ENCODE results near the gene DUSP3.
A peak's percentile ranks its signal among the peaks of the same experiment; 100 is the strongest.

Gene DUSP3

DNA sequence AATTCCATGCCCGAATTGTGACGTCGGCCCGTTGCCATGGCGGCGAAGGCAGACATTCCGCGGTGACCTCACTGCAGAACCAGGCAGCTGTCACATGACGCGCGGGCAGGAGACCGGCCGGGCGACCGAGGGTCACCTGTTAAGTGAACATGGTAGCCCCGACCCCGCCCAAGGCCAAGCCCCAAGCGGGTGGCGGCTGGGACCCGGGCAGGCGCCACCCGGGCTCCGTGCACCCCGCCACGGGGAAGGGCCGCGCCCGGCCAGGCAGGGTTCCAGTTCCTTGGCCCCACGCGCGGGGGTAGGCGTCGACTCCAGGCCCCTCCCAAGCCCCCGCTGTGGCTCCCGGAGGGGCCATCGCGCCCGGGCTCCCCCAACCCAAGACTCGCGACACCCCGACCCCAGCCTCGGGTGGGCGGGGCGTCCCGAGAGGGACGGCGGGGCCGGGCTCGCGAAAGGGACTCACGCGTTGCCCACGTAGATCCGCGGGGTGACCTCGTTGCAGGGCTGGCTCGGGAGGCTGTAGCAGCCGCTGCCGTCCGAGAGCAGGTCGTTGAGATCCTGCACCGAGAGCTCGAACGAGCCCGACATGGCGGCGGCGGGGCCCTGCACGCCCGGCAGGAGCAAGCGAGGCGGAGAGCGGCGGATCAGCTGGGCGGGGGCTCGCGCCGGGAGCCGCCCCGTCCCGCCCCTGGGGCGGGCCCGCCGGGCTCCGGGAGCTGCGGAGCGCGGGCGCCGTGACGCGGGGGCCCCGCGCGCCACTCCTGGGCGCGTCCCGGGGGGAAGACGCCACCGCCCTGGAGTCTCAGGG is at the start of gene DUSP3:
DUSP3 (minus strand) TSS at position 641 of the 808 bp plus-strand sequence; CDS start at position 588, 53 bp downstream.
- peak; percentile 70 to 78 for DNase-seq
- TF ChIP-seq GATA1 (IDR thresholded peaks at IDR 0.05; ENCODE audit: low read depth, low read length) (no peak), POLR2A (IDR thresholded peaks at IDR 0.05; ENCODE audit: low read length) (peak; percentile 48)

DNA sequence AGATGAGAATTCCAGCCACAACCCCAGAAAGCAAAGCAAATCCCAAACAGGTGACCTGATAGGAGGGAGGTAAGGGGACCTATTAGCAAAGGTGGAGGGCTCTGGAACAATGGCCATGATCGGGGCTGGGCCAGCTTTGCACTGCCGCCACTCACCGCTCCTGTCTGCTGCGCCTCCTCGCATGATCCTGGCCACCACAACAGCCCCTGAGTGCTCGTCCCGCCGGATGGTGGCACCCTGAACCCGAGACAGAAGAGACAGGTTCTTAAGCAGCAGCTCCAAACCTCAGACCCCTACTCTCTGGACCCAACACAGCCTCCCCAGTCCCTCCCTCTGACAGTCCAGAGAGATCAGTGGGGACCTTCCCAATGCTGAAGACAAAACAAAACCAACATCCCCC is 48.8 kb upstream of the DUSP3 start:
- no peak for DNase-seq
- TF ChIP-seq GATA1 (IDR thresholded peaks at IDR 0.05; ENCODE audit: low read depth, low read length) = no peak
- TF ChIP-seq POLR2A (IDR thresholded peaks at IDR 0.05; ENCODE audit: low read length) = no peak

DNA sequence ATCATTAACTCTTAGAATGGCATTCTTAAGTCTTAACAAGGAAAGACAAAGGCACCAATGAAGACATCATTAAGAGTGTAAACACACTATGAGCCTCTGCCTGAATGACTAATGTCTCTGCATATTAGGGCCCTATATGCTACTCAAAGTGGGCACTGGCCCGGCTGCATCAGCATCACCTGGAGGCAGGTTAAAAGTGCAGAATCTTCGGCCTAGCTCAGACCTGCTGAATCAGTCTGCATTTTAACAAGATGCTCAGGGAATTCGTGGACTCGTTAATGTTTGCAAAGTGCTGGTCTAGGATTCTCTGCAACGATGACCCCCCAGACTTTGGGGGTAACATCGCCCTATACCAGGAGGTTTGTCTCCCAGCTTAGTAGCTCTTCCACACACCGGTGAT is 47.4 kb upstream of the DUSP3 start:
- DNase-seq = no peak

DNA sequence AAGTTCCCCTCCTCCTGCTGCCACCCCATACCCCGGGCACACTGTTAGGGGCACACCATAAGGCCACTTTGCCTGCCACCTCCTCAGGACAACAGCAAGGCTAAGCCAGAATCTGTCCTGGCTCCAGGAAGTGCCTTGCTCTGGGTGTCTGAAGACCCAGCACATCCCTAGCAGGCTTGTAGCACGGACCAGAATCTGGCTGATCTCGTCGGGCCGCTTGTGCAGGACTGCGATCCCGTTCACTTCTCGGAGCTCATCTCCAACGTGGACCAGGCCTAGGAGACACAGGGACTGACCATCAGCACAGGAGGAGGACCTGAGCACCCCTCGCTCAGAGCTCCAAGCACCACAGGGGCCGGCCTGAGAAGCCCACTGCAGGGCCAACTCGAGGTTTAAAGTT is 46.8 kb upstream of the DUSP3 start:
- TF ChIP-seq GATA1 (IDR thresholded peaks at IDR 0.05; ENCODE audit: low read depth, low read length) = no peak
- TF ChIP-seq POLR2A (IDR thresholded peaks at IDR 0.05; ENCODE audit: low read length) = no peak
- no peak for DNase-seq

More for the DNA sequence above, 47.4 kb upstream of the DUSP3 start:
- TF ChIP-seq GATA1 (IDR thresholded peaks at IDR 0.05; ENCODE audit: low read depth, low read length) = no peak
- TF ChIP-seq POLR2A (IDR thresholded peaks at IDR 0.05; ENCODE audit: low read length) = no peak

DNA sequence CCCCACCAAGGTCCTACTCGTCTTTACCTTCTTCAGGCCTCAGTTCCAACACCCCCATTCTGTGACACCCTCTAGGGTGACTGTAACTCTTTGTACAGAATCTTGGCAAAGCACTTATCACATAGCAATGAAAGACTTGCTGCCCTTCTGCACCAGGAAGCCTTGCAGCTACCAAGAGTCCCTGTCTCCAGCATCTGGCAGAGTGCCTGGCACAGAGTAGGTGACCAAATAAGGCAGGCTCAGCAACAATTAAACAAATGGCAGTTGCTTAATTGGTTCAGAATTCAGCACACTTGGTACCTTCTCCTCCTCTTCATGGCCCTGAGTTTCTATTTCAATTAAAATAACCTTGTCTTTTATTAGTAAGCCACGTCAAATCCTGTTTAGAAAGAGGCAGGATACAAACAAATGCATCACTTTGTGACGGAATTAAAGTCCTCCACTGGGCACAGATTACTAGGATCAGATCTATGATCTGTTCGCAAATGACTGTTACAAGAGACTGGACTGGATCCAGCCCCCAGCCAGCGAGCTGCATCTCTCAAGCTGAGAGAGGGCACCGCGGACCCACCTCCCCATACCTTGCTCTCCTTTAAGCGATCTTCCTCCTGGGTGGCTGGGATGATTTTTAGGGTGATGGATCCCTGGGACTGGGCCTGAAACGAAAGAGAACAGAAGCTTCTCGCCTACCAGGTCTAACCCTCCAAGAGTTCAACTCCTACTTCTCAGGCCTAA is 44.7 kb upstream of the DUSP3 start:
- TF ChIP-seq POLR2A (IDR thresholded peaks at IDR 0.05; ENCODE audit: low read length) = no peak
- TF ChIP-seq GATA1 (IDR thresholded peaks at IDR 0.05; ENCODE audit: low read depth, low read length) = no peak
- DNase-seq = no peak

DNA sequence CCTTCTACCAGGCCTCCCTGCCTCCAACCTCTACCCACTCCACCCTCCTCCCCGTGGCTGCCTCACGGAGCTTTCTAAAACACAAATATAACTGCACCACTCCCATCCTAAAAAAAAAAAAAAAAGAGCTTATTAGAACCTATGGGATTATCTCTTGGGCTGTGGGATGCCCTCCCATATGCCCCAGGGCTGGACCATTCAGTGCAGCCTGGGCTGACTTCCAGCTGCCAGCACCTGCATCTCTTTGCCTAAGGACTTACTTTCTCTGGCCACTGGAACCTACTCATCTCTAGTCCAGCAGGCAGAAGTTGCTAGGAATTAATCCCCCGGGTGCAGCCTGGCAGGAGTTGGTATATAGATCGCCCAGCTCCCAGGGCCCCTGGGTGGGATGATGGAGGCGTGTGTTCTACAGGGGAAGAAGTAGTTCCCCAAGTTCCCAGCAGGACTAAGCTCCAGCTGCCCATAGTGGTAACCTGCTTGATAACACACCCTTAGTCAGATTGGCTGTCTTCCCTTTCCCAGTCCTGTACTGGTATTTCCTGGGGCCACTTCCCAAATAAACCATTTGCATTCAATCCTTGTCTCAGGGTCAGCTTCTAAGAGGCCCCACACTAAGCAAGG is 43.9 kb upstream of the DUSP3 start:
- DNase-seq = no peak
- TF ChIP-seq POLR2A (IDR thresholded peaks at IDR 0.05; ENCODE audit: low read length) = no peak
- TF ChIP-seq GATA1 (IDR thresholded peaks at IDR 0.05; ENCODE audit: low read depth, low read length) = no peak

DNA sequence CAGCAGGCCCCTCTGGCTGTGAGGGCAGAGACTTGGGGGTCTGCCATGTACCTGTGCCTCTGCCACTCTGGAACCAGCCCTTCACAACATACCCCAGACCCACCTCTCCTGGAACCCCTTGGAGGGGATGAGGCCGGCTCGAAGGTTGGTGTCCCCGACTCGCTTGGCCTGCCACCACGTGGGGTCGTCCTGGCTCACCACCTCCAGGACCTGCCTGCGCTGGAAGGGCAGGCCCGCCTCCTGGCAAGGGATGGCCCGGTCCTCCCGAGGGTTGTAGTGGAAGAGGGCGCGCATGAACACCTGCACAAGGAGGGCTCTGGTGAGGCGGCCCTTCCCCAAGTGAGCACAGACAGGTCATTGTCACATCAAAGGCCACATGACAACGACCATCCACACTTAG is 42.0 kb upstream of the DUSP3 start:
- no peak for DNase-seq
- TF ChIP-seq POLR2A (IDR thresholded peaks at IDR 0.05; ENCODE audit: low read length) (no peak), GATA1 (IDR thresholded peaks at IDR 0.05; ENCODE audit: low read depth, low read length) (no peak)

DNA sequence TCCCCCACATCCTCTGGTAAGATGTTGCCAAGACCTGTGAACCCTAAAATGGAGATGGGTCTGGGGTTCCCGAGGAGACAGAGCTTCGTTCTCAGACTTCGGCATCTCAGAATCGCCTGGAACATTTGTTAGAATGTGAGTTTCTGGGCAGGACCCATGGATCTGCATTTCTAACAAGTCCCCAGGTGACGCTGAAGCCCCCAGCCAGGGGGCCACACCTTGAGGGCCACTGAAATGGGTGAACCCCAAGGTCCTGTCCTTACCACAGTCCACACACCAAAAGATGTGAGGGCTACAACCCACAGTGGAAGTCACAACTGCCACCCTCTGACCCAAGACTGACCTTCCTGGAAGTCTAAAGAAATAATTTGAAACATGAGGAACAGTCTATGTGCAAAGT is 40.2 kb upstream of the DUSP3 start:
- no peak for TF ChIP-seq GATA1 (IDR thresholded peaks at IDR 0.05; ENCODE audit: low read depth, low read length)
- TF ChIP-seq POLR2A (IDR thresholded peaks at IDR 0.05; ENCODE audit: low read length) = no peak

DNA sequence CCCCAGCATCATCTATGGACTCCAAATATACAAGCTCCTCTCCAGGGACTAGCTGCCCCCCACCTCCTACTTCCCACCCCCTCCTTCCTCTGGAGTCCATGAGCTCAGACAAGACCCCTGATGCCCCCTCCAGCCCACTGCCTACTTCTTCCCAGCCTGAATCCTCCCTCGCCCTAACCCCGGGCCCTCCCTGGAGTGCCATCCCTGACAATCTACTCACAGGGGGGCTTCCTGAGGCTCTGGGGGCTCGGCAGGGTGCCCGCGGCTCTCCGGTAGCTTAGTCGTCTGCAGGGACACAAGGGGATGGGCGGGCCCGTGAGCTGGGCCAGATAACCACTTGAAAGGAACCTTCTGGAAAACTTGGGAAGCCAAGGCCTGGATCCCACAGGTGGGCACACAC is 39.0 kb upstream of the DUSP3 start:
- no peak for TF ChIP-seq GATA1 (IDR thresholded peaks at IDR 0.05; ENCODE audit: low read depth, low read length)
- no peak for DNase-seq

More for the DNA sequence above, 40.2 kb upstream of the DUSP3 start:
- DNase-seq = no peak

DNA sequence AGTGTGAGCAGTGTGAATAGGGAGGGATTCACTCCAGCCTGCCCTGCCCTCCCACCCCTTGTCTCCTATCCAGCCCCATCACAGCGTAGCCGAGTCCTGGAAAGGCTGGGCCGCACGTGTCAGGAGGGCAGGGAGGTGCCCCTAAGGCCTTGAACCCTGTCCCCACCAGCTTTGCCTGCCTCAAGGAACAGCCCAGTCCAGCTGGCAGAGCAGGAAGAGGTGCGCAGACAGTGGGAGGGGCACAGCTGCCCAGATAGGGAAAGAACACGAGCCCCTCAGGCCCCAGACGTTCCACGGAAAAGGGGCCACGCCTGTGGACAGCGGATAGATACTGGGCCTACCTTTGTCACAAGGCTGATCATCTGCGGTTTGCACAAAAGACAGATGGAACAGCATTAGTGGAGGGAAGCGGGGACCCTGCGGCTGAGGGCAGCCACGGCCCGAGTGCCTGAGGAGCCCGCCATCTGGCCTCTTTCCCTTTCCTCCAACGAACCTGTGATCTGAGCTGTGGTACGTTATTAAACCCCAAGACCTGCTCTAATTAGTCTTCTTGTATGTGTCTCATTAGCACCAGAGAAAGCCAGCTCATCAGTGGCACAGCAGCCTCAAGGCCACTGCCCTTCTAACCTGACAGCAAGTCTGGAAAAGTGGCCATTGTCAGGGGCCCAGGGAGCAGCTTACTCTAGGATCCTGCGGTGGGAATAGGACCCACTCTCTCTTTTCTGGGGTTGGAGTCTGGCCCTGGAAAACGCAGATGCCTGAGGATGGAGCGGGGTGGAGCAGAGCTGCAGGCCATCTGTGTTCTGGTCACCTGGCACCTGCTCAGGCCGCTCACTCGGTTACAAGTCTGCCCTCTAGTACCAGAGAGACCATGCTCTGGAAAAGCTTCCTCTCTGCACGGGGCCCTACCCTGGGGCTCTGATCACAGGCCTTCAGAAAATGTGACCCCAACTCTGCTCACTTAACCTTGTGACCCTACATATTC is 37.9 kb upstream of the DUSP3 start:
- TF ChIP-seq POLR2A (IDR thresholded peaks at IDR 0.05; ENCODE audit: low read length) = no peak
- no peak for TF ChIP-seq GATA1 (IDR thresholded peaks at IDR 0.05; ENCODE audit: low read depth, low read length)
- no peak for DNase-seq

DNA sequence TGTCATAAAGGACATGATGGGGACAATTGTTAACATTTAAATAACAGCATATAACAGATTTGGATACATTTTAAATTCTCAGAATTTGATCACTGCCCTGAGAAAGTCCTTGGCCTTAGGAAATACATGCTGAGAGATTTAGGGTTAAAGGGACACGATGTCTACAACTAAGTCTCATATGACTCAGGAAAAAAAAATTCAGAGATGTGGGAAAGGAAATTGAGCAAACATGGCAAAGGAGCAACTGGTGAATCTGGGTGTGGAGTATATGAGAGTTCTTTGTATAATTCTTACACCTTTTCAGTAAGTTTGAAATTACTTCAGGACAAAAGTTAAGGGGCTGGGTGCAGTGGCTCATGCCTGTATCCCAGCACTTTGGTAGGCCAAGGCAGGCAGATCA is 35.9 kb upstream of the DUSP3 start:
- TF ChIP-seq POLR2A (IDR thresholded peaks at IDR 0.05; ENCODE audit: low read length) = no peak
- TF ChIP-seq GATA1 (IDR thresholded peaks at IDR 0.05; ENCODE audit: low read depth, low read length) = no peak
- no peak for DNase-seq

DNA sequence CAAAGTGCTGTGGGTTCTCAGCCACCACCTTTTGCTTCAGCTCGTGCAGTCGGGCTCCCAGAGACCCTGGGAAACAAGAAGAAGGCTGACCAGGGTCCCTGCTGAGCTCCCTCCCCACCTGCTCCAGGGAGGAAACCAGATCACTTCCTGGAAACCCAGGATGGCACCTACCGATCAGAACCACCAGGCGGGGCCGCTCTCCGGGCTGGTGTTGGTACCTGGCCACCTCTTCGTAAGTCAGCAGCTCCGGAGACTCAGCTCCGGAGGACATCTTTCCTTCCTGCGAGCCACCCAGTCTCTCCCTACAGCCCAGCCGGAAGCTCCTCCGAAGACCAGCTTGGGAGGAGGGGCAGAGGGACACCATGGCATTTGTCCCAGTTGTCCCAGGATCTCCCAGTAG is 35.2 kb upstream of the DUSP3 start:
- TF ChIP-seq GATA1 (IDR thresholded peaks at IDR 0.05; ENCODE audit: low read depth, low read length) = no peak
- no peak for TF ChIP-seq POLR2A (IDR thresholded peaks at IDR 0.05; ENCODE audit: low read length)

DNA sequence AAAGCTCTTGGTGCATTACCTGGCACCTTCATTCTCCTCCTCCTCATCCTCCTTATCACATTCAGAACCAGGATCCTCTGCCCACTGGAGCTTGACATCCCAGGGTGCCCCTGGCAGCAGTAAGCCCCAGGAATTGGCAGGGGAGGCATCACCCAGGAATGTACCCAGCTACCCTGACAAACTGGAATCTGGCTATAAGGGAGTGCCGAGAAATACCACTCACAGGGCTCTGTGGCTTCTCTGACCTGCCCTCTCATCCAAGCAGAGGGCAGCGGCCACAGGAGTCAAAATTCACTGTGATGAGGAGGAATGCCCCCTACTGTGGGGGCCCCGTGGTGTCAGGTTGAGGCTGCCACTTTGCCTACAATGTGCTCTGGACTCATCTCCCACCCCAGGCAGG is 34.6 kb upstream of the DUSP3 start:
- DNase-seq = no peak
- TF ChIP-seq POLR2A (IDR thresholded peaks at IDR 0.05; ENCODE audit: low read length) (no peak), GATA1 (IDR thresholded peaks at IDR 0.05; ENCODE audit: low read depth, low read length) (no peak)

More for the DNA sequence above, 35.2 kb upstream of the DUSP3 start:
- no peak for DNase-seq

Data from erythroblast (primary cell).